GM21825 (cell line): ENCODE data around the gene NNT.
A peak's percentile ranks its signal among the peaks of the same experiment; 100 is the strongest.
"Not testable (repeated sequence)": the region's sequence is repeated elsewhere in the genome, so short reads cannot be mapped to it uniquely, and the experiment has no call there.

ENCODE experiments used
- ATAC-seq: cut with Tn5 transposase; IDR thresholded peaks from one replicate; pipeline ENCODE4 v1.9.1; 2021; ENCODE audit warnings: mild to moderate bottlenecking, moderate library complexity; ENCODE audit not compliant: unreplicated experiment

The NNT gene

GRCh38 chr5:43602461-43603343 lies at the start of gene NNT:
Gene NNT (plus strand): TSS chr5:43603180. CDS start chr5:43609196, 6,016 bp downstream.
- ATAC-seq: peak; percentile 81

GRCh38 chr5:43553381-43553780 lies 49.6 kb upstream of the NNT start:
- no peak for ATAC-seq

GRCh38 chr5:43554497-43554896 lies 48.5 kb upstream of the NNT start:
- ATAC-seq: no peak

- ATAC-seq: peak; percentile 28
These were observed 46.9 kb upstream of the NNT start for GRCh38 chr5:43555895-43556606.

GRCh38 chr5:43556607-43556856 lies 46.4 kb upstream of the NNT start:
- peak; percentile 89 for ATAC-seq

GRCh38 chr5:43556857-43557542 lies 46.0 kb upstream of the NNT start, which contains the start of gene PAIP1:
Gene PAIP1 (minus strand): TSS chr5:43557077. CDS start chr5:43556846, 231 bp downstream.
- peak; percentile 75 for ATAC-seq

- ATAC-seq: no peak
These were observed 42.9 kb upstream of the NNT start for GRCh38 chr5:43560128-43560527.

GRCh38 chr5:43561356-43561755 lies 41.6 kb upstream of the NNT start:
- no peak for ATAC-seq

- no peak for ATAC-seq
These were observed 39.7 kb upstream of the NNT start for GRCh38 chr5:43563321-43563720.

GRCh38 chr5:43564289-43564850 lies 38.6 kb upstream of the NNT start:
- no peak for ATAC-seq

- ATAC-seq: no peak
These were observed 37.9 kb upstream of the NNT start for GRCh38 chr5:43565043-43565442.

GRCh38 chr5:43567967-43568366 lies 35.0 kb upstream of the NNT start:
- no peak for ATAC-seq

- no peak for ATAC-seq
These were observed 33.7 kb upstream of the NNT start for GRCh38 chr5:43569236-43569746.

GRCh38 chr5:43570450-43571158 lies 32.4 kb upstream of the NNT start:
- ATAC-seq: no peak

- ATAC-seq: no peak
These were observed 31.7 kb upstream of the NNT start for GRCh38 chr5:43571237-43571636.

GRCh38 chr5:43572357-43572756 lies 30.6 kb upstream of the NNT start:
- no peak for ATAC-seq

GRCh38 chr5:43573058-43573457 lies 29.9 kb upstream of the NNT start:
- ATAC-seq: no peak

GRCh38 chr5:43580402-43581210 lies 22.4 kb upstream of the NNT start:
- ATAC-seq: not testable (repeated sequence)

GRCh38 chr5:43581398-43581797 lies 21.6 kb upstream of the NNT start:
- no peak for ATAC-seq
